NCI-H187 (cell line): ENCODE measurements around the gene GPR137B.

Experiments used
- DNase-seq, 2 experiments: peaks; one replicate each; lab custom pipeline; 2025; lab: John Stamatoyannopoulos, UW

GPR137B gene

GRCh38 chr1:236258114-236258622 is 115.8 kb downstream of the GPR137B start:
- no peak for DNase-seq
